Measurements from ENCODE around the gene CD180.

Gene CD180

GRCh38 chr5:67160985-67161384 is 35.6 kb downstream of the CD180 start:
- no peak for DNase-seq (ENCODE audit: extremely low read depth, low read depth)
- TF ChIP-seq CTCF (IDR thresholded peaks at IDR 0.05; ENCODE audit: low read depth, low read length): no peak

- TF ChIP-seq CTCF (IDR thresholded peaks at IDR 0.05; ENCODE audit: low read depth, low read length): no peak
- no peak for DNase-seq (ENCODE audit: extremely low read depth, low read depth)
These were observed 36.3 kb downstream of the CD180 start for GRCh38 chr5:67160272-67160671.

GRCh38 chr5:67156976-67157583 is 39.5 kb downstream of the CD180 start:
- DNase-seq (ENCODE audit: extremely low read depth, low read depth): no peak
- peak; percentile 79 for TF ChIP-seq CTCF (IDR thresholded peaks at IDR 0.05; ENCODE audit: low read depth, low read length)

- DNase-seq (ENCODE audit: extremely low read depth, low read depth): no peak
- TF ChIP-seq CTCF (IDR thresholded peaks at IDR 0.05; ENCODE audit: low read depth, low read length): no peak
These were observed 41.9 kb downstream of the CD180 start for GRCh38 chr5:67154556-67155206.

- DNase-seq (ENCODE audit: extremely low read depth, low read depth): no peak
- no peak for TF ChIP-seq CTCF (IDR thresholded peaks at IDR 0.05; ENCODE audit: low read depth, low read length)
These were observed 43.3 kb downstream of the CD180 start for GRCh38 chr5:67153292-67153691.

GRCh38 chr5:67152400-67152799 is 44.2 kb downstream of the CD180 start:
- DNase-seq (ENCODE audit: extremely low read depth, low read depth): no peak
- TF ChIP-seq CTCF (IDR thresholded peaks at IDR 0.05; ENCODE audit: low read depth, low read length): no peak

- peak; percentile 23 for DNase-seq (ENCODE audit: extremely low read depth, low read depth)
- TF ChIP-seq CTCF (IDR thresholded peaks at IDR 0.05; ENCODE audit: low read depth, low read length): peak; percentile 87
These were observed 46.6 kb downstream of the CD180 start for GRCh38 chr5:67149951-67150523.

Measured in AG09319 (cell line).